Measurements from ENCODE around the gene PHEX. TPM values are rescaled to one million over a fixed set of nuclear protein-coding genes. Genes with fewer than 3 reads are reported as not detected.

Gene PHEX
- total RNA-seq, 1 experiment from 2014 or later: 0.27 TPM

DNA sequence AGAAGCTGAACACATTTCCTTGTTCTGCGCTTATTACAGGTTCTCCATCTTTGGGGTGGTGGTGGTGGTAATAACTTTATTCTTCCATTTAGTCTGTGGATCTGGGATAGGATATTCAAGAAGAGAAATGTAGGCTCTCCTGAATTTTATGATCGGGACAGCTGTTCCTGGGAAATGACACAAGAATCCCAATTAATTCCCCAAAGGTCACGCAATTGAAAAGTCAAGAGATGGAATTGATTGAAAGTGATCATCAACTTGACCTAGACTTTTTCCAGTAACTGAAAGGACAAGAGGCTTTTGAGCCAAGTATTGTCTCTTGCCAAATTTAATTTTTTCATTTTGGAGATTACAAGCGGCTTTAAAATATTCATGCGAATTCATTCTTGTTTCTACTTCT, 141.8 kb downstream of the PHEX start:
- no TSS peak for BruUV-seq (replicated peaks)

More for the DNA sequence above, 141.8 kb downstream of the PHEX start:
- no peak overlapping the region for H3K4me3 ChIP-seq (replicated peaks in 1 of 2; ENCODE audit: low read depth in 1 of 2, low read length in 2 of 2)
- no peak overlapping the region for H3K9ac ChIP-seq (ENCODE audit: low read length)
- H3K27ac ChIP-seq (ENCODE audit: low read depth, low read length): no peak overlapping the region
- H3K9me2 ChIP-seq (ENCODE audit: insufficient read depth): no peaks in the 10 kb centered on the region
- CTCF ChIA-PET: no interaction called here
- H3K79me2 ChIP-seq (ENCODE audit: insufficient read depth, low read length): no peaks in the 10 kb centered on the region
- no peak overlapping the region for H2AFZ ChIP-seq (ENCODE audit: low read depth, low read length, poor library complexity, severe bottlenecking)
- no peak overlapping the region for H3K4me2 ChIP-seq (ENCODE audit: low read length)
- DNase-seq (ENCODE audit: low read depth, low spot score): no peak
- H3K27me3 ChIP-seq (ENCODE audit: insufficient read depth, low read length): no peaks in the 10 kb centered on the region
- H4K20me1 ChIP-seq (ENCODE audit: insufficient read depth): no peaks in the 10 kb centered on the region
- H3K36me3 ChIP-seq (ENCODE audit: control insufficient read depth in 1 of 2, insufficient read depth in 2 of 2, low read length in 2 of 2): no peaks in the 10 kb centered on the region
- TF ChIP-seq TCF7L2 (IDR thresholded peaks at IDR 0.05; ENCODE audit: borderline replicate concordance, extremely low read depth, insufficient read depth, insufficient read length) (no peak), SIN3A (IDR thresholded peaks at IDR 0.05; ENCODE audit: low read depth) (no peak), SRF (IDR thresholded peaks at IDR 0.05; ENCODE audit: low read depth) (no peak), POLR2A (IDR thresholded peaks at IDR 0.05; ENCODE audit: borderline replicate concordance, extremely low read depth, insufficient read depth, insufficient read length) (no peak), ZNF274 (IDR thresholded peaks at IDR 0.05; ENCODE audit: low read depth, low read length) (no peak), ZFX (IDR thresholded peaks at IDR 0.05) (no peak)
- TF ChIP-seq, protein P1, sequence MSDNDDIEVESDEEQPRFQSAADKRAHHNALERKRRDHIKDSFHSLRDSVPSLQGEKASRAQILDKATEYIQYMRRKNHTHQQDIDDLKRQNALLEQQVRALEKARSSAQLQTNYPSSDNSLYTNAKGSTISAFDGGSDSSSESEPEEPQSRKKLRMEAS (IDR thresholded peaks at IDR 0.05): no peak
- TF ChIP-seq, protein P2, sequence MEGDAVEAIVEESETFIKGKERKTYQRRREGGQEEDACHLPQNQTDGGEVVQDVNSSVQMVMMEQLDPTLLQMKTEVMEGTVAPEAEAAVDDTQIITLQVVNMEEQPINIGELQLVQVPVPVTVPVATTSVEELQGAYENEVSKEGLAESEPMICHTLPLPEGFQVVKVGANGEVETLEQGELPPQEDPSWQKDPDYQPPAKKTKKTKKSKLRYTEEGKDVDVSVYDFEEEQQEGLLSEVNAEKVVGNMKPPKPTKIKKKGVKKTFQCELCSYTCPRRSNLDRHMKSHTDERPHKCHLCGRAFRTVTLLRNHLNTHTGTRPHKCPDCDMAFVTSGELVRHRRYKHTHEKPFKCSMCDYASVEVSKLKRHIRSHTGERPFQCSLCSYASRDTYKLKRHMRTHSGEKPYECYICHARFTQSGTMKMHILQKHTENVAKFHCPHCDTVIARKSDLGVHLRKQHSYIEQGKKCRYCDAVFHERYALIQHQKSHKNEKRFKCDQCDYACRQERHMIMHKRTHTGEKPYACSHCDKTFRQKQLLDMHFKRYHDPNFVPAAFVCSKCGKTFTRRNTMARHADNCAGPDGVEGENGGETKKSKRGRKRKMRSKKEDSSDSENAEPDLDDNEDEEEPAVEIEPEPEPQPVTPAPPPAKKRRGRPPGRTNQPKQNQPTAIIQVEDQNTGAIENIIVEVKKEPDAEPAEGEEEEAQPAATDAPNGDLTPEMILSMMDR (IDR thresholded peaks at IDR 0.05 in 2 of 3, conservative IDR thresholded peaks at IDR 0.05 in 1 of 3; ENCODE audit: borderline replicate concordance in 1 of 3, insufficient read depth in 1 of 3, low read depth in 2 of 3, low read length in 2 of 3): no peak
- no peak for ATAC-seq
- RAD21 ChIA-PET (ENCODE audit: low non-redundant PET in 1 of 2, low total read pairs in 2 of 2, uncharacterized antibody in 2 of 2, unreplicated experiment in 2 of 2): interaction anchor here in 1 of 2 experiments (0.6 kb wide), 1 partner anchor 959 kb away, joined by 5 read pairs; no protein-coding TSS in a partner anchor
- intact Hi-C loops (cut with micrococcal nuclease): no loop called here
- POLR2A ChIA-PET: no interaction called here
- no peaks in the 10 kb centered on the region for H3K9me3 ChIP-seq (ENCODE audit: control insufficient read depth in 1 of 2, insufficient read depth in 1 of 2, low read depth in 1 of 2, low read length in 2 of 2)
- H3K4me1 ChIP-seq (ENCODE audit: control insufficient read depth in 1 of 2, insufficient read depth in 2 of 2, low read length in 2 of 2): no peaks in the 10 kb centered on the region

All from HCT116 (cell line).